Adrenal gland (tissue), 12 donors: ENCODE measurements around the gene BACE2. TPM values are rescaled to one million over a fixed set of nuclear protein-coding genes. Genes with fewer than 3 reads are reported as not detected.
"Not testable (repeated sequence)": the region's sequence is repeated elsewhere in the genome, so short reads cannot be mapped to it uniquely, and the experiment has no call there.

ENCODE experiments used
- DNase-seq, 7 donors: peaks; one replicate each; pipeline ENCODE4 v3.0.0-alpha.2; 2019 to 2020
- H3K27ac ChIP-seq, 5 donors: fragments of 200-600 bp; sonication (generic) in 4 of 5; 1 replicate in 3 of 5; 2 replicates in 2 of 5; pipeline versions ENCODE4 v1.5.1 to v1.8.0; 2016 to 2020; ENCODE audit warnings: mild to moderate bottlenecking in 1 of 5
- H3K27me3 ChIP-seq: fragments of 200-600 bp; 2 replicates; pipeline ENCODE4 v1.8.0; 2021
- H3K36me3 ChIP-seq, 2 donors: fragments of 200-600 bp; replicated peaks in 1 of 2; 1 replicate in 1 of 2; 2 replicates in 1 of 2; pipeline versions ENCODE4 v1.5.1 to v1.8.0; 2018 to 2022
- H3K4me1 ChIP-seq, 2 donors: fragments of 200-600 bp; replicated peaks in 1 of 2; 1 replicate in 1 of 2; 2 replicates in 1 of 2; pipeline versions ENCODE4 v1.5.1 to v1.8.0; 2018 to 2021
- H3K4me3 ChIP-seq, 4 donors: fragments of 200-600 bp; sonication (generic) in 3 of 4; one replicate each; pipeline ENCODE4 v1.5.1; 2016 to 2018
- H3K9me3 ChIP-seq, 3 donors: fragments of 200-600 bp; sonication (generic) in 1 of 3; replicated peaks in 1 of 3; 1 replicate in 2 of 3; 2 replicates in 1 of 3; pipeline versions ENCODE4 v1.5.1 to v1.8.0; 2016 to 2021
- POLR2A ChIP-seq, 2 donors: fragments of 450-650 bp; IDR thresholded peaks; one replicate each; pipeline ENCODE4 v1.6.1; 2017; ENCODE audit warnings: antibody characterized with exemption in 2 of 2, mild to moderate bottlenecking in 2 of 2, moderate library complexity in 1 of 2
- WGBS, 4 donors: extraction: QIAGEN DNeasy Blood & Tissue Kit in 2 of 4; methylation state at CpG; one replicate each; pipeline versions ENCODE4 v1.1.5 to v1.1.7; 2013 to 2017; 5-methylcytosine and 5-hydroxymethylcytosine counted together
- intact Hi-C, 2 donors: fragments of 100-400 bp; cut with DNase I; formaldehyde crosslinking; loops; one replicate each; pipeline versions ENCODE4 v1.14.1 to v1.15.0; 2022 to 2023
- polyA plus RNA-seq, 3 donors: library from polyadenylated mRNA; stranded (reverse); fragments of 200-250 nt in 2 of 3; fragments of 350-450 nt in 1 of 3; fragmentation: Illumina TruSeq in 1 of 3; extraction: RNeasy Lipid Tissue Mini Kit (QIAGEN cat#74804) in 1 of 3; gene quantifications; one replicate each; pipeline ENCODE4 v1.2.3, GENCODE V29; 2013 to 2014
- total RNA-seq, 9 donors: library from RNA; depleted of rRNA in 4 of 9; stranded (reverse); fragments of >200 nt in 4 of 9; fragments of 120-200 nt in 1 of 9; fragmentation: NEBNext Ultra II Directional in 1 of 9; extraction: Animal tissue kit (Norgen Biotek cat#: 25700) in 1 of 9; gene quantifications; one replicate each; pipeline versions ENCODE4 v1.1.0 to v1.2.4, GENCODE V29; 2013 to 2023
- TF ChIP-seq, protein P1 (sequence below), 6 experiments: fragments of 450-650 bp in 4 of 6; fragments of 200-600 bp in 2 of 6; sonication (generic) in 1 of 6; IDR thresholded peaks; 1 replicate in 5 of 6; 2 replicates in 1 of 6; pipeline versions ENCODE4 v1.5.1 to v1.8.0; 2016 to 2021; ENCODE audit warnings: antibody characterized with exemption in 6 of 6, mild to moderate bottlenecking in 2 of 6, moderate library complexity in 1 of 6
- donor health status: healthy with polysubstance abuse.
- donor health status: Bipolar disorder and iron deficiency.
- donor health status: DM: yes; HTN: yes; CAD: no.
- donor health status: DM: no; HTN: no; CAD: no.
- donor health status: DM: no; HTN: no; CAD: no.
- donor health status: DM: yes; HTN: yes; CAD: no.

BACE2 gene
- total and polyA plus RNA-seq, 12 donors = 3.9 to 24.4 (median 13.8) TPM

- no peak overlapping the region for H3K27ac ChIP-seq
- no peak for TF ChIP-seq POLR2A (IDR thresholded peaks at IDR 0.05)
- TF ChIP-seq, protein P1, sequence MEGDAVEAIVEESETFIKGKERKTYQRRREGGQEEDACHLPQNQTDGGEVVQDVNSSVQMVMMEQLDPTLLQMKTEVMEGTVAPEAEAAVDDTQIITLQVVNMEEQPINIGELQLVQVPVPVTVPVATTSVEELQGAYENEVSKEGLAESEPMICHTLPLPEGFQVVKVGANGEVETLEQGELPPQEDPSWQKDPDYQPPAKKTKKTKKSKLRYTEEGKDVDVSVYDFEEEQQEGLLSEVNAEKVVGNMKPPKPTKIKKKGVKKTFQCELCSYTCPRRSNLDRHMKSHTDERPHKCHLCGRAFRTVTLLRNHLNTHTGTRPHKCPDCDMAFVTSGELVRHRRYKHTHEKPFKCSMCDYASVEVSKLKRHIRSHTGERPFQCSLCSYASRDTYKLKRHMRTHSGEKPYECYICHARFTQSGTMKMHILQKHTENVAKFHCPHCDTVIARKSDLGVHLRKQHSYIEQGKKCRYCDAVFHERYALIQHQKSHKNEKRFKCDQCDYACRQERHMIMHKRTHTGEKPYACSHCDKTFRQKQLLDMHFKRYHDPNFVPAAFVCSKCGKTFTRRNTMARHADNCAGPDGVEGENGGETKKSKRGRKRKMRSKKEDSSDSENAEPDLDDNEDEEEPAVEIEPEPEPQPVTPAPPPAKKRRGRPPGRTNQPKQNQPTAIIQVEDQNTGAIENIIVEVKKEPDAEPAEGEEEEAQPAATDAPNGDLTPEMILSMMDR (IDR thresholded peaks at IDR 0.05) = no peak
- H3K36me3 ChIP-seq = no peaks in the 10 kb centered on the region
- H3K27me3 ChIP-seq = no peaks in the 10 kb centered on the region
- no peak overlapping the region for H3K4me3 ChIP-seq
- 84 to 87% (median 84%) methylated on average over 7 to 9 of the region's 9 CpGs for WGBS, 4 donors
- no peaks in the 10 kb centered on the region for H3K9me3 ChIP-seq
- H3K4me1 ChIP-seq = no peaks in the 10 kb centered on the region
- DNase-seq = no peak
- intact Hi-C loops = no loop called here
Observed at GRCh38 chr21:41186755-41187536, 19.0 kb downstream of the BACE2 start.

- 73 to 86% (median 84%) methylated on average over 6 of the region's 6 CpGs for WGBS, 4 donors
- Histone ChIP-seq H3K27me3 (no peaks in the 10 kb centered on the region), H3K36me3 (no peaks in the 10 kb centered on the region), H3K4me1 (no peaks in the 10 kb centered on the region), H3K27ac (no peak overlapping the region), H3K9me3 (no peaks in the 10 kb centered on the region), H3K4me3 (no peak overlapping the region)
- intact Hi-C loops = no loop called here
- TF ChIP-seq POLR2A (IDR thresholded peaks at IDR 0.05) = no peak
- TF ChIP-seq, protein P1 (IDR thresholded peaks at IDR 0.05) = no peak
- DNase-seq = no peak
Observed at GRCh38 chr21:41187537-41188025, 19.6 kb downstream of the BACE2 start.

DNA sequence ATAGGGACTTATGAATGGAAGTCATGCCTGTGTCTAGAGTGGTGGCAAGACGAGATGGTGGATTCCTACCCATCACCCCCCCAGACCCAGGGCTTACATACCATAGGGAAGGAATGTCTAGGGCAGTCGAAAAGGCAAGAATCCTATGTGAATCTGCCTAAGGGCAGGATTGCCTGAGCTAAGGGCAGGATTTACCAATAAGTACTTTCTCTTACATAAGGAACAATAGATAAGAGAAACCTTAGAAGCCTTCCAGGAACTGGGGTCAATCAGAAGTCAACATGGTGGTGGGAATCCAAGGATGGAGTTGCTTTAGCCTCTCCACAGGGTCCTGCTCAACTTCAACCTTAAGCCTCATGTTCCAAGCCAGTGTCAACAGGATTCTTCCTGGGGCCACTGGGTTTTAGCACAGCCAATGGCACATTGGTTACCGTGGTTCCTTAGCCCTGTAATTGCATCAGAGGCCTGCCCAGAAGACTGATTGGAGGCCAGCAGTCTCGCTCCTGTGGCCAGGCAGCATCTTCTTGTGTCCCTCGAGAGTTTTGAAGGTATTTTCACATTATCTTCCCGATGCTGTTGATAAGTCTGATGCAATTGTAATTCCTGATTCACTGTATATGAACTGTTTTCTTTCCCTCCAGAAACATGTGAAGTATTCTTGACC is 20.7 kb downstream of the BACE2 start:
- Histone ChIP-seq H3K27ac (no peak overlapping the region), H3K36me3 (no peaks in the 10 kb centered on the region), H3K27me3 (no peaks in the 10 kb centered on the region), H3K9me3 (no peaks in the 10 kb centered on the region), H3K4me1 (no peaks in the 10 kb centered on the region), H3K4me3 (no peak overlapping the region)
- TF ChIP-seq POLR2A (IDR thresholded peaks at IDR 0.05) = no peak
- TF ChIP-seq, protein P1 (IDR thresholded peaks at IDR 0.05) = no peak
- 92 to 99% (median 92%) methylated on average over 6 of the region's 6 CpGs for WGBS, 4 donors
- DNase-seq = no peak
- intact Hi-C loops = no loop called here

GRCh38 chr21:41189150-41189745 is 21.3 kb downstream of the BACE2 start:
- H3K4me3 ChIP-seq = no peak overlapping the region
- no peaks in the 10 kb centered on the region for H3K9me3 ChIP-seq
- no peaks in the 10 kb centered on the region for H3K36me3 ChIP-seq
- H3K27ac ChIP-seq = no peak overlapping the region
- intact Hi-C loops = no loop called here
- WGBS, 4 donors = 83 to 95% (median 94%) methylated on average over 1 of the region's 1 CpG
- no peaks in the 10 kb centered on the region for H3K4me1 ChIP-seq
- H3K27me3 ChIP-seq = no peaks in the 10 kb centered on the region
- DNase-seq = no peak
- TF ChIP-seq, protein P1 (IDR thresholded peaks at IDR 0.05) = no peak
- no peak for TF ChIP-seq POLR2A (IDR thresholded peaks at IDR 0.05)

- H3K27me3 ChIP-seq, H3K9me3 ChIP-seq, intact Hi-C loops, H3K4me3 ChIP-seq, DNase-seq, H3K36me3 ChIP-seq, H3K27ac ChIP-seq, H3K4me1 ChIP-seq: not testable (repeated sequence)
- 69 to 93% (median 88%) methylated on average over 4 of the region's 4 CpGs for WGBS, 4 donors
Observed at GRCh38 chr21:41192552-41192951, 24.6 kb downstream of the BACE2 start.
